Keratinocyte (primary cell): ENCODE data around the gene FHOD3. TPM values are rescaled to one million over a fixed set of nuclear protein-coding genes. Genes with fewer than 3 reads are reported as not detected.
A peak's percentile ranks its signal among the peaks of the same experiment; 100 is the strongest.

Experiments
- DNase-seq: peaks from one replicate; pipeline ENCODE4 v3.0.0-alpha.2; 2011; ENCODE audit warnings: low read depth, missing footprints, low spot score
- FAIRE-seq: peaks from 2 replicates; lab custom pipeline; 2011; peaks lifted over from hg19 to GRCh38; lab: Jason Lieb, UNC
- H2AFZ ChIP-seq: 2 replicates; pipeline ENCODE4 v1.6.0; 2012; ENCODE audit warnings: low read length, control low read depth, inconsistent platforms; ENCODE audit not compliant: control insufficient read depth
- H3K27ac ChIP-seq: 2 replicates; pipeline ENCODE4 v1.5.1; 2011; ENCODE audit warnings: low read length; ENCODE audit not compliant: control insufficient read depth, insufficient read depth
- H3K27me3 ChIP-seq: 3 replicates; pipeline ENCODE4 v1.6.0; 2011; ENCODE audit warnings: low read length; ENCODE audit not compliant: control insufficient read depth, insufficient read depth; ENCODE audit errors: extremely low read depth
- H3K36me3 ChIP-seq, 2 experiments: 2 replicates in 1 of 2; 3 replicates in 1 of 2; pipeline ENCODE4 v1.5.1; 2011; ENCODE audit warnings: low read length in 2 of 2, mild to moderate bottlenecking in 1 of 2; ENCODE audit not compliant: control insufficient read depth in 2 of 2, insufficient read depth in 2 of 2; ENCODE audit errors: extremely low read depth in 1 of 2
- H3K4me1 ChIP-seq: 3 replicates; pipeline ENCODE4 v1.5.1; 2011; ENCODE audit warnings: low read length; ENCODE audit not compliant: control insufficient read depth, insufficient read depth; ENCODE audit errors: extremely low read depth
- H3K4me2 ChIP-seq: 3 replicates; pipeline ENCODE4 v1.6.0; 2011; ENCODE audit warnings: low read depth, low read length; ENCODE audit not compliant: control insufficient read depth, insufficient read depth; ENCODE audit errors: extremely low read depth
- H3K4me3 ChIP-seq, 3 experiments: fragments of 200-600 bp in 1 of 3; sonication (generic) in 1 of 3; 2 replicates in 2 of 3; 3 replicates in 1 of 3; pipeline ENCODE4 v1.5.1; 2011 to 2016; ENCODE audit warnings: low read length in 3 of 3, mild to moderate bottlenecking in 3 of 3, control low read depth in 2 of 3, inconsistent platforms in 1 of 3, low read depth in 1 of 3, mixed read lengths in 1 of 3, mixed run types in 1 of 3, moderate library complexity in 1 of 3; ENCODE audit not compliant: control insufficient read depth in 2 of 3, insufficient read depth in 2 of 3; ENCODE audit errors: extremely low read depth in 1 of 3
- H3K79me2 ChIP-seq: 2 replicates; pipeline ENCODE4 v1.6.0; 2012; ENCODE audit warnings: low read length; ENCODE audit not compliant: control insufficient read depth, insufficient read depth
- H3K9ac ChIP-seq: 3 replicates; pipeline ENCODE4 v1.6.0; 2011; ENCODE audit warnings: low read length; ENCODE audit not compliant: control insufficient read depth, insufficient read depth; ENCODE audit errors: extremely low read depth
- H3K9me1 ChIP-seq: 3 replicates; pipeline ENCODE4 v1.6.0; 2011; ENCODE audit warnings: low read length; ENCODE audit not compliant: control insufficient read depth, insufficient read depth; ENCODE audit errors: extremely low read depth
- H3K9me3 ChIP-seq: 2 replicates; pipeline ENCODE4 v1.5.1; 2012; ENCODE audit warnings: low read depth, low read length; ENCODE audit not compliant: control insufficient read depth
- H4K20me1 ChIP-seq: 3 replicates; pipeline ENCODE4 v1.6.0; 2011; ENCODE audit warnings: low read length; ENCODE audit not compliant: control insufficient read depth, insufficient read depth; ENCODE audit errors: extremely low read depth
- CTCF ChIP-seq, 3 experiments: IDR thresholded peaks in 1 of 3; conservative IDR thresholded peaks in 1 of 3; optimal IDR thresholded peaks in 1 of 3; 2 replicates in 2 of 3; 3 replicates in 1 of 3; pipeline versions ENCODE3 to v1.5.1; 2011; ENCODE audit warnings: low read length in 3 of 3, mild to moderate bottlenecking in 3 of 3, moderate library complexity in 2 of 3, control low read depth in 1 of 3, inconsistent platforms in 1 of 3; ENCODE audit not compliant: insufficient read depth in 2 of 3; ENCODE audit errors: extremely low read depth in 1 of 3
- EZH2 ChIP-seq: IDR thresholded peaks from one replicate; pipeline ENCODE4 v1.6.1; 2012; ENCODE audit warnings: inconsistent platforms, mild to moderate bottlenecking, low read length, moderate library complexity
- dilution Hi-C: fragments of 300-500 bp; cut with MboI; formaldehyde crosslinking; loops from one replicate; pipeline ENCODE4 v1.7.0; 2020; ENCODE audit warnings: low sequenced_read_pairs; ENCODE audit not compliant: extremely low pct_ligation_motif_present
- polyA plus RNA-seq, 5 experiments: library from polyadenylated mRNA; depleted of rRNA in 3 of 5; stranded (reverse) in 3 of 5; stranded (forward) in 1 of 5; unstranded in 1 of 5; fragments of >200 nt; gene quantifications; 1 replicate in 1 of 5; 2 replicates in 3 of 5; 3 replicates in 1 of 5; pipeline versions ENCODE4 v1.2.1 to v1.2.3, GENCODE V29; 2011 to 2012; ENCODE audit warnings: missing spikeins in 2 of 5, low read depth in 1 of 5, low replicate concordance in 1 of 5

FHOD3 gene
- polyA plus RNA-seq, 1 donor (not counting 4 experiments of a cell fraction or from before 2014, with no cell fraction given): 7.7 TPM

- Histone ChIP-seq H3K27ac (no peak overlapping the region), H3K4me3 (no peak overlapping the region), H4K20me1 (no peaks in the 10 kb centered on the region), H3K79me2 (peaks cover 1% of the 10 kb centered on the region), H3K4me2 (no peak overlapping the region), H3K9me3 (no peaks in the 10 kb centered on the region), H3K9me1 (no peaks in the 10 kb centered on the region), H3K27me3 (no peaks in the 10 kb centered on the region), H2AFZ (no peak overlapping the region), H3K9ac (no peak overlapping the region), H3K4me1 (peaks cover 12% of the 10 kb centered on the region), H3K36me3 (no peaks in the 10 kb centered on the region)
- DNase-seq: no peak
- no peak for FAIRE-seq
- dilution Hi-C loops: no loop called here
- no peak for TF ChIP-seq EZH2
- TF ChIP-seq CTCF (optimal IDR thresholded peaks at IDR 0.05 in 1 of 3, IDR thresholded peaks at IDR 0.05 in 1 of 3, conservative IDR thresholded peaks at IDR 0.05 in 1 of 3; ENCODE audit: extremely low read depth in 1 of 3, insufficient read depth in 2 of 3, low read length in 3 of 3): no peak
Observed at GRCh38 chr18:36300211-36300610, 2.7 kb downstream of the FHOD3 start.

DNA sequence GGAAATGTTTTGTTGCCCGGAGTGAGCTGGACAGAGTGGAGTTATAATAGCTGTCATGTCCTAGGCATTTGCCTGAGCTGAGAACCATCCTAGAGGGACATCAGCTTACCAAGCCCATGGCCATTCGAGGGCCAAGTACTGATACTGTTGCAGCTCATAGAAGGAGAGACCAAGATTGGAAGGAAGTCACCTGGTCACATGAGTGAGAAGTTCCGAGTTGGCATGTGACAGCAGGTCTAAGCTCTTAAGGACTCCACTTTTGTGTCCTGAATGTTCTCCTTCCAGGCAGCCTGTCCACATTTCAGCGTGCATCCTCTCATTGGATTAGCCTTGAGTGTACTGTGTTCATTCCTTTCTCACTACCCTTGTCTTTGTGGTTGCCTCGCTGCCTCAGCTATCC, 4.4 kb downstream of the FHOD3 start:
- no peak overlapping the region for H3K4me2 ChIP-seq
- no peaks in the 10 kb centered on the region for H3K9me3 ChIP-seq
- no peak overlapping the region for H3K4me3 ChIP-seq
- no peaks in the 10 kb centered on the region for H3K36me3 ChIP-seq
- FAIRE-seq (peak; percentile 60), DNase-seq (no peak)
- no peak overlapping the region for H3K9ac ChIP-seq
- TF ChIP-seq EZH2 (no peak), CTCF (optimal IDR thresholded peaks at IDR 0.05 in 1 of 3, IDR thresholded peaks at IDR 0.05 in 1 of 3, conservative IDR thresholded peaks at IDR 0.05 in 1 of 3; ENCODE audit: extremely low read depth in 1 of 3, insufficient read depth in 2 of 3, low read length in 3 of 3) (no peak)
- dilution Hi-C loops: no loop called here
- H4K20me1 ChIP-seq: no peaks in the 10 kb centered on the region
- peaks cover 1% of the 10 kb centered on the region for H3K79me2 ChIP-seq
- no peak overlapping the region for H3K27ac ChIP-seq
- no peaks in the 10 kb centered on the region for H3K9me1 ChIP-seq
- no peaks in the 10 kb centered on the region for H3K27me3 ChIP-seq
- H3K4me1 ChIP-seq: peaks cover 9% of the 10 kb centered on the region
- no peak overlapping the region for H2AFZ ChIP-seq
